Measurements from ENCODE around the gene ZNF354B.

- TF ChIP-seq CTCF (conservative IDR thresholded peaks at IDR 0.05 in 1 of 2, IDR thresholded peaks at IDR 0.05 in 1 of 2; ENCODE audit: extremely low read depth in 1 of 2, insufficient read depth in 1 of 2, low read depth in 1 of 2, low read length in 2 of 2) (no peak), EZH2 (IDR thresholded peaks at IDR 0.05; ENCODE audit: borderline replicate concordance, low read length) (no peak)
These were observed 41.7 kb upstream of the ZNF354B start for GRCh38 chr5:178818094-178818493.

Measured in mammary epithelial cell (primary cell).